IgD-negative memory B cell (primary cell): Measurements from ENCODE around the gene TMF1. TPM values are rescaled to one million over a fixed set of nuclear protein-coding genes. Genes with fewer than 3 reads are reported as not detected.

Source experiments
- H3K27ac Mint-ChIP-seq, 3 donors: one replicate each; pipeline ENCODE4 v1.8.0; 2020 to 2022; ENCODE audit warnings: mild to moderate bottlenecking in 3 of 3, mixed read lengths in 3 of 3, moderate library complexity in 1 of 3
- H3K27me3 Mint-ChIP-seq: one replicate; pipeline ENCODE4 v1.8.0; 2021; ENCODE audit warnings: mixed read lengths
- H3K36me3 Mint-ChIP-seq: one replicate; pipeline ENCODE4 v1.8.0; 2020; ENCODE audit warnings: mild to moderate bottlenecking, mixed read lengths
- H3K4me1 Mint-ChIP-seq, 3 donors: one replicate each; pipeline ENCODE4 v1.8.0; 2020 to 2022; ENCODE audit warnings: mixed read lengths in 3 of 3, mild to moderate bottlenecking in 1 of 3
- H3K4me3 Mint-ChIP-seq, 4 donors: one replicate each; pipeline ENCODE4 v1.8.0; 2020 to 2022; ENCODE audit warnings: mild to moderate bottlenecking in 4 of 4, mixed read lengths in 4 of 4, moderate library complexity in 3 of 4
- H3K9me3 Mint-ChIP-seq, 3 donors: one replicate each; pipeline ENCODE4 v1.8.0; 2020 to 2021; ENCODE audit warnings: mixed read lengths in 3 of 3, mild to moderate bottlenecking in 1 of 3
- polyA plus RNA-seq: library from polyadenylated mRNA; unstranded; fragments of 300-500 nt; fragmentation: Illumina TruSeq; gene quantifications from one replicate; pipeline ENCODE4 v1.2.3, GENCODE V29; 2021

TMF1 gene
- polyA plus RNA-seq, 1 donor from 2014 or later: 43.2 TPM

DNA sequence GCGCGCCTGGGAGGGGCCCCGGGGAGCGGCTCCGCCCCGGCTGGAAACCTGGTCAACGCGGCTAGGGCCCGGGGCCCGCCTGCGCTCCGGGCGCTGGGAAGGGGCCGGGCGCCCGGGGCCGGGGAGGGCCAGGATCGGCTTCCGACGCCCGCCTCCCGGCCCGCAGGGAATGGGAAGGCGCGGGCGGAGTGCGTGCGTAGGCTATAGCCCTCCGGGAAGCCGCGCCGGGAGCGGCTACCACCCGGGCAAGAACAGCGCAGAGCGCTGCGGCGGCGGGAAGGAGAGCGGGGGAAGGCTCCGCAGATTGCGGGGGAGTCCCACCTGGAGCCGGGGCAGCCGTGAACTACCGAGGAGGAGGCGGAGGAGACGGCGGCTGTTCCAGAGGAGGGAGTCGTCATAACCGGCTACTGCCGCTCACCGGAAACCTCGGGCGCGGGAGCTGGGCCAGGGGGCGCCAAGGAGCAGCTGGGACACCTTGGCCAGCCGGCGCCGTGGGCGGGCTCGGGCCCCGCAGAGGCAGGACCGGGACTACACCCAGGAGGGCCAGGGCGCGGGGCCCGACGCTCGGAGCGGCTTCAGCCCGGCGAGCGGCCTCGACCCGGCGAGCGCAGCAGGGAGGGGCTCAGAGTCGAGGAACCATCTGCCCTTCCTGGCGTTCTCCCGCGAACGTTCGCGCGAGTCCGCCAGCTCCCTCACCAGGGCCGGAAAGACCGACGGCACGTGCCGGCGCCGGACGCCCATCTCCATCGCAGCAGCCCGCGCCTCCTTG, 38.7 kb downstream of the TMF1 start, which contains the start of gene EOGT:
Gene EOGT (minus strand): TSS at position 432 of the 769 bp plus-strand sequence. CDS start 3,838 bp downstream, outside the sequence.
- Mint-ChIP-seq H3K27ac (peak within 1 kb of the TSS; percentile 68 to 92 (median 87)), H3K4me1 (peaks cover 4 to 12% (median 12%) of the 10 kb centered on the region in 3 donors), H3K4me3 (peak within 1 kb of the TSS; percentile 84 to 93 (median 92)), H3K36me3 (peaks cover 2% of the 10 kb centered on the region), H3K27me3 (no peaks in the 10 kb centered on the region), H3K9me3 (no peaks in the 10 kb centered on the region)

DNA sequence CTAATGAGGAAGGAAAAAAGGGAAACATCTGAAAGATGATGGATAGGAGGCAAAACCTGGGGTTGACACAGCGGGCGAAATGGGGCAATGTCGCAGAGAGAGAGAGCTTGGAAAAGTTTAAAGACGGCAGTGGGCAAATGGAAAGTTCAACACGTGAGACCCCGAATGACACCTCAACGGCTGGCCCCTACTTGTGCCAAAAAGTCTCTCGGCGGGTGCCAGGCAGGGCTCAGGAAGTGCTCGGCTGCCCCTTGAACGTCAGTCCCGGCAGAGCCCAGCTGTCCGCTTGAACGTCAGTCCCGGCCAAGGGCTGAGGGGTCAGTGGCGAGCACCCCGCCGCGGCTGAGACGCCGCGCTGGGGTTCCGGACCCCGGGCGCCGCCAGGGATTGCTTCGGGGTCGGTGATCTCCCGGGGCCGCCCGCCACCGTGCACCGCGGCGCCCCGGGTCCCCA, 39.3 kb downstream of the TMF1 start:
- Mint-ChIP-seq H3K36me3 (peaks cover 2% of the 10 kb centered on the region), H3K27me3 (no peaks in the 10 kb centered on the region), H3K27ac (peak overlapping the region; percentile 68 to 92 (median 87))

DNA sequence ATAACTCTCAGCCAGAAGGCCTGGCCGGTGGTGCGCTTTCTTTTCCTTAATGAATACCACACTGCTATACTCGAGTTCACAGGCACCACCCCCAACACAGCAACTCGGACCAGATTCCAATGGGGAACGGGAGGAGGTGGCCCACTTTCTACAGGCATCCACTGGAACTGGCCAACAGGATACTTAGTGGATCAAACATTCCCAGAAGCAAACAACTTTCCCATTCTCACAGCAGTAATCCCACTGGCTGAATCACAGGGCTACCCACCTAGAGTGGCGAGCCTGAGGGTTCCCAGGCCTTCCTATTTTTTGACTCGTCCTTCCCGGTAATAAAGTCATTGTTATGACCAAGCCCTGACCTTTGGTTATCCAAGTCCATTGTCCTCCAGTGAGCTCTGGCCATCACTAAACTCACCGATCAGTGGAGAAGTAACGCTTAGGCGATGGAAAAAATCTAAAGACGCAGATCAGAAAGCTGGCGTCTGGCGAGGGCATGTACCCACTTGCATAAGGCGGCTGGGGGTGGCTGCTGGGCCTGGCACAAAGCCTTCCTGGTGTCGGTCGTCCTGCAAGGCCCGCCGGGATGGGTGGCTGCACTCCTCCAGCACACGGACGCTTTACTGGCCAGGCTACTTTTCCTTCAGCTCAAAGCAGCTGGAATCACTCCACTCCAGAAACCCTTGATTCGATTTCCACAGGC, 39.9 kb downstream of the TMF1 start:
- H3K27ac Mint-ChIP-seq: peak overlapping the region; percentile 68 to 92 (median 87)
- no peaks in the 10 kb centered on the region for H3K9me3 Mint-ChIP-seq
- peak overlapping the region; percentile 39 to 91 (median 86) for H3K4me3 Mint-ChIP-seq
- no peaks in the 10 kb centered on the region for H3K27me3 Mint-ChIP-seq
- H3K36me3 Mint-ChIP-seq: no peaks in the 10 kb centered on the region
- H3K4me1 Mint-ChIP-seq: peaks cover 4 to 12% (median 12%) of the 10 kb centered on the region in 3 donors

More for the DNA sequence above, 39.3 kb downstream of the TMF1 start:
- Mint-ChIP-seq H3K9me3 (no peaks in the 10 kb centered on the region), H3K4me1 (peaks cover 4 to 12% (median 12%) of the 10 kb centered on the region in 3 donors), H3K4me3 (peak overlapping the region; percentile 39 to 91 (median 86))

DNA sequence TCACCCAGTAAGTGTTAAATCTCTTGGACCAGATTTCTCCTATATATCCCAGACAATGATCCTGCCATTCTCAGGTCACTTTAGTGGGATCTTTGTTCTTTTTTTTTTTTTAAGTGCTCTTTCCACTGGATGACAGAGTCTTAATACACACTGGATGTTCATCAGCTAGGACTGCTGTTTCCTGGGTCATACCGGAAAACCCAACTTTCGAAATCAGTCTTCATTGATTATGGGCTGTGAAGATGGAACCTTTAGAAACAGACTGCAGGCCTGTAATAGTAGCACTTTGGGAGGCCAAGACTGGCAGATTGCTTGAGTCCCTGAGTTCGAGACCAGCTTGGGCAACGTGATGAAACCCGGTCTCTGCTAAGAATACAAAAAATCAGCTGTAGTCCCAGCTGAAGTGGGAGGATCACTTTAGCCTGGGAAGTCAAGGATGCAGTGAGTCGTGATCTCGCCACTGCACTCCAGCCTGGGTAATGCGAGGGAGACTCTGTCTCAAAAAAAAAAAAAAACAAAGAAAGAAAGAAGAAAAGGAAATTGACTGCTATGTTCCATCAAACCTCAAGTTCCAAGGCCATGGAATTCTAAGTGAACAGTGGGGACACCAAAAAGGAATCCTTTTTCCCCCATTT, 40.9 kb downstream of the TMF1 start:
- H3K36me3 Mint-ChIP-seq: no peaks in the 10 kb centered on the region
- H3K27ac Mint-ChIP-seq: peak overlapping the region in 1 of 3 donors; percentile 57
- no peaks in the 10 kb centered on the region for H3K9me3 Mint-ChIP-seq
- H3K27me3 Mint-ChIP-seq: no peaks in the 10 kb centered on the region
- H3K4me3 Mint-ChIP-seq: peak overlapping the region in 3 of 4 donors; percentile 43 to 88 (median 79)
- H3K4me1 Mint-ChIP-seq: peaks cover 4 to 12% (median 12%) of the 10 kb centered on the region in 3 donors

DNA sequence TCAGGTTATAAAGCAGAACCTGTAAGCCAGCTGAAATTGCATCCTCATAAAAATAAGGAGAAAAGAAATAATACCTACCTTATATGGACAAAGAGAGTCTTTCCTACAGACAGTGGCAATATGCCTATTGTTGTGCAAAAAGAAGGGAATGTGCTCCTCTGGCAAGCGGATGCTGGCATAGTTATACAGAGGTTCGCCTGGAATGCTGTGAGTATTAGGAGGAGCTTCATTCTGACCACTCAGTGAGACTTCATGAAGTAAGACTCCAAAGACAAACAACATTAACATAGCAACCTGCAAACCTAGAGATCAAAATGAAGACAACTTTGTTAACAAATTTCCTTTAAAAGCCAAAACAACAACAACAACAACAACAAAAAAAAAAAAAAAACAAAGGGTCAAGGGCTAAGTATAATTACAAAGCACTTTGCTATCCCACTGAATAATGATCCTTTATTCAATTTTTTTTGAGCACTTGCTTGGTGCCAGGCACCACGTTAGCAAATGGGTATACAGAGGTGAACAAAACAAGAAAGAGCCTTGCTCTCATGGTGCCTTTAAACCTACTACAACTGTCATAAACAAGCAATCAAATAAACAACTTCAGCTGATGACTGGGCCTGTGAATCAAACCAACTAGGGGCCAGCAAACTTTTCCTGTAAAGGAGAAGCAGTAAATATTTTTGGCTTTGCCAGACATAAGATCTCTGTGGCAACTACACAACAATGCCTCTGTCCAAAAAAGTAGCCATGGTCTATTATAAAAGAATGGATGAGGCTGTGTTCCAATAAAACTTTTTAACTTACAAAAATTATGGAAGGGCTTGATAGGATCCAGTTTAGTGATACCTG, 42.3 kb downstream of the TMF1 start:
- H3K9me3 Mint-ChIP-seq: no peaks in the 10 kb centered on the region
- no peaks in the 10 kb centered on the region for H3K27me3 Mint-ChIP-seq
- peaks cover 6% of the 10 kb centered on the region for H3K36me3 Mint-ChIP-seq
- peak overlapping the region in 1 of 4 donors; percentile 88 for H3K4me3 Mint-ChIP-seq
- H3K4me1 Mint-ChIP-seq: peaks cover 4 to 8% (median 6%) of the 10 kb centered on the region in 3 donors
- no peak overlapping the region for H3K27ac Mint-ChIP-seq

DNA sequence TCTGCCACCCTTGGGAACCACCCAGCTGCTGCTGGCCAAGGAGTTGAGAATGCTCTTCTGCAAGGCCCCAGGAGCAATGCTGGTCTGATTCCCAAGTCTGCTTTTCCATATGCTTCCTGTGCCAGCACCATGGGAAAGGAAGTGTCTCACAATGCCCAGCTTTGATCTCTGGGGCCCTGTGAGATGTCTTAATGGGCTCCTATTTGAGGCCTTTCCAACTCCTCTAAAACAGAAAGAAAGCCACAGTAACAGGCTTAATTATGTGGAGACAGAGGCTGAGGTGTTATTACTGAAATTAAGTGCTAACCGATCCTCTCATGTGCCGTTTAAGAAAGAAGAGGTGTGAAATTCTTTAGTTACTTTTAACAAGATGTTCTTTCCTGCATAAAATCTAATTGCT, 43.2 kb downstream of the TMF1 start:
- H3K4me3 Mint-ChIP-seq: no peak overlapping the region
- H3K36me3 Mint-ChIP-seq: peaks cover 8% of the 10 kb centered on the region
- H3K4me1 Mint-ChIP-seq: peaks cover under 1 to 5% (median 3%) of the 10 kb centered on the region in 3 donors
- H3K27me3 Mint-ChIP-seq: no peaks in the 10 kb centered on the region
- no peak overlapping the region for H3K27ac Mint-ChIP-seq
- no peaks in the 10 kb centered on the region for H3K9me3 Mint-ChIP-seq

DNA sequence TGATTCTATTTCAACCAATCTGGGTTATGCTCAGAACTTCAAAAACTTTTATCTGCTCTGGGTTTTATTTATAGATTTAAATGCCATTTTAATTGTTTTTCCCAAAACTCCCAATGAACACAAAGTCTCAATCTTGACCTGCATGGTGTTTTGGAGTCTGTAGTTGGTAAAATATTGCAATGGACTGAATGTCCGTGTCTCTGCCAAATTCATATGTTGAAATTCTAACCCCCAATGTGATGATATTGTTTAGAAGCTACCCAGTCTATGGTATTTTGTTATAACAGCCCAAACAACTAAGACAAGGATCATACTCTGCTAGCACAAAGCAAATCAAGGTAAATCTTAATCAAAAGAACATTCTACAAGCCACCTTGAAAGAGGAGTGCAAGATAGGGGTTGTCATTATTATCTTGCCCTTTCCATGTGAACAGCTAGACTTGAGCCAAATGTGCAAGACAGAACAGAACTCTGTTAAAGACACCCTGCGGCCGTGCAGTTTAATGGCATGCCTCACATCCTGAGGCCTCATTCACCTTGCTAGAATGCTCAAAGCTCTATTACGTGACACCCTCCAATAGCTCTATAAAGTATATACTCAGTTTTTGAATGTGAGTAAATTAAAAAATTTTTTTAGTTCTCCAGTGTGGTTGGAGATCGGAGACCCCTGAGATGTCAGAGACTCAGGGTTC, 46.2 kb downstream of the TMF1 start:
- H3K9me3 Mint-ChIP-seq: peaks cover 0 to 1% (median 0%) of the 10 kb centered on the region in 3 donors

DNA sequence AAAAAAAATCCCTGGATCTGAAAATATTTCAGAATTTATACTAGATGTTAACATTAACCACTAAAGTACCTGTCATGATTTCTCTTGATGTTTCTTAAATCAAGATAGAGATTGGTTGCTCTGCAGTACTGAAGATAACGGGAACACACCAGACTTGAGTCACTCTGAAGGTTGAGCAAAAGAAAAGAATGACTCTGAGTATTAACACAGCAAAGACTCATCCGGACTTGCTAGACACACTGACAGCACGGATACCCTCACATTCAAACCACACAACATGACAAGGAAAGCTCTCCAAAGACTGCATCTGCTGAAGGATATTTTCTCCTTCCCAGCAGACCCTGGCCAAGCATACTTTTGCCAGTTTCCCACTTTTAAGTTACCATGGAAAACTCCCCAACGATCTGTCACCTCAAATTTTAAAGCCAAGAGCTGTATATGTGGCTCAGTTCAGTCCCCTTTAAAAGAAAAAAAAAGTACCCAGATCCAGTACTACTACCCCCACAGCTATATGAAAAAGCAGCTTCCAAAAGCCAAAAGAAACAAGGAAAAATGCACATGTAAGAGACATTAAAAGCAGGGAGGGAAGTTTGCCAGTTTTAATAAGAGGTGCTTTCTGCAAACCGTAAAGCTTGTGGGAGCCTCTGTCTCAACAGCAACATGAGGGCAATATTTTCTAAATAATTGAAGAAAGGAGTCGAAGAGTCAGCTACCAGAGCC, 46.9 kb downstream of the TMF1 start:
- peaks cover 16% of the 10 kb centered on the region for H3K36me3 Mint-ChIP-seq
- H3K27ac Mint-ChIP-seq: no peak overlapping the region

More for the DNA sequence above, 46.2 kb downstream of the TMF1 start:
- Mint-ChIP-seq H3K27ac (no peak overlapping the region), H3K27me3 (no peaks in the 10 kb centered on the region), H3K4me3 (no peak overlapping the region), H3K36me3 (peaks cover 16% of the 10 kb centered on the region), H3K4me1 (no peaks in the 10 kb centered on the region)

DNA sequence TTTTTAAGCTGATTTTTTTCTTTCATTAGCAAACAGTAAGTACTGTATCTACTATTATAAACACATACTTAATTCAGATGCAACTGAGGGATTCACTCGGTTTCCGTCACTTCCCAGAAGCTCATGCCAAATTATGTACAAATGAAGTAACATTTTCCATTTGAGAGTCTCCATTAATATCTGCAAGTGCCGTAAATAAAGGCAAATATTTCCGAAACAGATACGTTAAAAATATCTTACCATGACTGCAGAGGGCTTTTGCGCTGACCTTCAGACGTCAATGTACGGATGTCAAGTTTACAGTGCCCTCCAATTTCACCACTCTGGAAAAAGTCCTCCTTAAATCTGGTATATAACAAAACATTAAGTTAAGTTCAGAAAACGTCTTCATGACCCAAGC, 48.0 kb downstream of the TMF1 start:
- Mint-ChIP-seq H3K4me3 (no peak overlapping the region), H3K4me1 (no peaks in the 10 kb centered on the region), H3K9me3 (peaks cover 0 to 1% (median 0%) of the 10 kb centered on the region in 3 donors), H3K27ac (no peak overlapping the region), H3K27me3 (no peaks in the 10 kb centered on the region), H3K36me3 (peaks cover 16% of the 10 kb centered on the region)

More for the DNA sequence above, 46.9 kb downstream of the TMF1 start:
- Mint-ChIP-seq H3K9me3 (peaks cover 0 to 1% (median 0%) of the 10 kb centered on the region in 3 donors), H3K4me1 (no peaks in the 10 kb centered on the region), H3K4me3 (no peak overlapping the region), H3K27me3 (no peaks in the 10 kb centered on the region)

DNA sequence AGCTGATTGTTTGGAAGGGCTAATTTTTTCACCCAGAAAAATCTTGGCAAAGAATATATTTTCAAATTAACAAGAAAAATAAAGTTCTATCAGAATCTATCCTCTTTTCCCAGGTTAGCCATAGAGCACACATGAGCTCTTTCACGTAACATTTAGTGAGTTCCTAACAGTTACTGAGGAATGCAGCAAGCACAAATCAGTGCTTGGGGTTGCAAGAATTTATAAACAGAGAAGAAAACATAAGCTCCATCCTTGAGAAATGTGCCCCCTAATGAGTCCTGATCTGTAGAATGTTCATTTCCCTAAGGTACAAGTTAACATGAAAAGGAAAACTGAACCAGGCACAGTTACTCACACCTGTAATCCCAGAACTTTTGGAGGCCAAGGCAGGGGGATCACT, 52.5 kb downstream of the TMF1 start:
- H3K36me3 Mint-ChIP-seq: peaks cover 11% of the 10 kb centered on the region

DNA sequence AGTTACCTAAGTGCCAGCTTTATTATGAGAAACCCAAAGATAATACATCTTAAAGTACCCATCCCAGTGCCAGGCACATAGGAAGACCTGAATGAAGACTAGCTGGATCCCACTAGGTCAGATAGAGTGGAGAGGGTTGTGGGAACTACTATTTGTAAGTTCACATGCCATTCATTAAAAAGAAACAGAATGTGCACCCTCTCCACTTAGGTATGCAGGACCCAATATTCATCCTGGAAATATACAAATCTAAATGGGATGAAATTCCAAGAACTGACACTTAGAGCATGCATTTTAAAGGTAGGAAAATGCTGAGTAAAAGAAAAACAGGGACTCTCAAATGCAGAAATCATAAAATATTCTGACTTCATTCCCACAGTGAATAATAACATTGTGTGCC, 53.0 kb downstream of the TMF1 start:
- peaks cover 0 to 1% (median 0%) of the 10 kb centered on the region in 3 donors for H3K9me3 Mint-ChIP-seq
- H3K27me3 Mint-ChIP-seq: no peaks in the 10 kb centered on the region
- no peak overlapping the region for H3K4me3 Mint-ChIP-seq
- no peaks in the 10 kb centered on the region for H3K4me1 Mint-ChIP-seq
- peaks cover 12% of the 10 kb centered on the region for H3K36me3 Mint-ChIP-seq
- no peak overlapping the region for H3K27ac Mint-ChIP-seq

More for the DNA sequence above, 52.5 kb downstream of the TMF1 start:
- Mint-ChIP-seq H3K9me3 (peaks cover 0 to 1% (median 0%) of the 10 kb centered on the region in 3 donors), H3K27ac (no peak overlapping the region), H3K27me3 (no peaks in the 10 kb centered on the region), H3K4me1 (no peaks in the 10 kb centered on the region), H3K4me3 (no peak overlapping the region)

DNA sequence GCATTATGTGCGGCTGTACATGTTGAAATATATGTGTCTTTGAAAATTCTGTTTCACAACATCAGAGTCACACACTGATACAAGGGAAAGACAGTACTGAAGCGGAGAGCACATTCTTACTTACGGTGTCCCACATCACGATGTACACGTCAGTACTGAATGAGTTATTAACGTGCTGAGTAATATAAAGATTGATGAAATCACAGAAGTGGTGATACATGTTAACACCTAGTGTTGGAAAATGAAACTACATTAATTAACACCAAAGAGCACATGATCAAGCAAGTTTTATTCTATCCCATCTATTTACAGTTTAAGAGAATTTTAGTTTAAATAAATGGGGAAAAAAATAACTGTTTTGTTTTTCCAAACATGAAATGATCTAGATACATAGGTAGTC, 54.2 kb downstream of the TMF1 start:
- Mint-ChIP-seq H3K9me3 (peaks cover 3 to 7% (median 5%) of the 10 kb centered on the region in 3 donors), H3K27me3 (no peaks in the 10 kb centered on the region), H3K4me1 (no peaks in the 10 kb centered on the region), H3K4me3 (no peak overlapping the region), H3K36me3 (peaks cover 22% of the 10 kb centered on the region), H3K27ac (no peak overlapping the region)

DNA sequence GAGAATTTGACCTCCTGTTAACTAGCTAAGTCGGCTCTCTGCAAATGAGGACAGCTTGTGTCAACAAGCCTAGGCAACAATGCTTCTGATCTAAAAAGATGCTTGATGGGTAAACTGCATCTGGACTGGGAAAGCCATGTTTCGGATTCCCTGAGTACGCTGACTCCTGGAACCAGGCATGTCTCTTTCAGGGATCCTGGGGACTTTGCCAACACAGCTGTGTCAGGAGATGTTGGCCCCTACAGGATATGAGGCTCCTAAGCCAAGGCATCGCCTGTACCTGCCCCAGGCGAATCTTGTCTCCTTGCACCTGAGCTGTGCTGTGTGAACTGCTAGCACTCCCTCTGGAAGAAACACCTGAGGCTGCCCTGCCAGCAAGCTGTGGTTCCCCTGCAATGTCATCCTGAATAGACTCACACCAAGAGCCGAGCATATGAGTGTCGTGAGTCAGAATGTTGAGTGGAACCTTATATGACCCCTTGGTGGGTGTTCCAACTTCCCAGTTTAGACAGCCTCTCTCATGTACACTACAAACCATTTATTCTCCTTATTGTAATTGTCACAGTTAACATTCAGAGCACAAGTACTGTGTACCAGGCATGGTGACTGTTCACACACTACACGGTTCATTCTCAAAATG, 55.7 kb downstream of the TMF1 start:
- Mint-ChIP-seq H3K27me3 (no peaks in the 10 kb centered on the region), H3K4me1 (no peaks in the 10 kb centered on the region), H3K27ac (no peak overlapping the region), H3K36me3 (peaks cover 25% of the 10 kb centered on the region), H3K4me3 (no peak overlapping the region), H3K9me3 (peaks cover 3 to 9% (median 5%) of the 10 kb centered on the region in 3 donors)
